ENCODE results near the gene VAC14.
"Not testable (repeated sequence)": the region's sequence is repeated elsewhere in the genome, so short reads cannot be mapped to it uniquely, and the experiment has no call there.

VAC14 gene

GRCh38 chr16:70678121-70678897 is 122.6 kb downstream of the VAC14 start:
- no peak for DNase-seq

DNA sequence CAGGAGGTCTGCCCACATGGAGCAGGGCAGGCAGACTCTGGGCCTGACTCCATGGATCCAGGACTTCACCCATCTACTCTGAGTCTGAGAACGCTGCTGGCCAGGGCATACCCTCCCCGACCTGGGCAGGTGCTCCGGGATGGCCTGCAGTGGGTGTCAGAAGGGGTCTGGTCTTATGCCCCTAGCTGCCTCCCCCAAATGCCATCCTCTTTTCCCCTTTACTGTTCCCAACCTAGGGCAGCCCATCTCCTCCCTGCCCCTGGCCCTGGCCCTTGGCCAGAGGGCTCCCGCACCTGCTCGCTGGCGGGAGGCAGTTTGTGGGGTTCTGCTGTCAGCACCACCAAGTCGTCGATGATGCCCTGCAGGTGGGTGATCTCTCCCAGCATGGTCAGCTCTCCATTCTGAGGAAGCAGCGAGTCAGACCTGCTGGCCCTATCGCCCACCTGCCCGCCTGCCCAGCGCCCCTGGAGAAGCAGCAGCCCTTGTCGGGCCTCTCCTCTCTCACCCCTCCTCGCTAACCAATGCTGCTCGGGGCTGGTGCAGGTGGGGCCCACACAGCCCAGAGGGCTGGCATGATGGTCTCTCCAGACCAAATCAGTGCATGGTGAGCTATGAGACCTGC is 123.3 kb downstream of the VAC14 start:
- DNase-seq: no peak

- DNase-seq: no peak
Observed at GRCh38 chr16:70676675-70677498, 124.1 kb downstream of the VAC14 start.

GRCh38 chr16:70675851-70676513 is 125.0 kb downstream of the VAC14 start:
- no peak for DNase-seq

DNA sequence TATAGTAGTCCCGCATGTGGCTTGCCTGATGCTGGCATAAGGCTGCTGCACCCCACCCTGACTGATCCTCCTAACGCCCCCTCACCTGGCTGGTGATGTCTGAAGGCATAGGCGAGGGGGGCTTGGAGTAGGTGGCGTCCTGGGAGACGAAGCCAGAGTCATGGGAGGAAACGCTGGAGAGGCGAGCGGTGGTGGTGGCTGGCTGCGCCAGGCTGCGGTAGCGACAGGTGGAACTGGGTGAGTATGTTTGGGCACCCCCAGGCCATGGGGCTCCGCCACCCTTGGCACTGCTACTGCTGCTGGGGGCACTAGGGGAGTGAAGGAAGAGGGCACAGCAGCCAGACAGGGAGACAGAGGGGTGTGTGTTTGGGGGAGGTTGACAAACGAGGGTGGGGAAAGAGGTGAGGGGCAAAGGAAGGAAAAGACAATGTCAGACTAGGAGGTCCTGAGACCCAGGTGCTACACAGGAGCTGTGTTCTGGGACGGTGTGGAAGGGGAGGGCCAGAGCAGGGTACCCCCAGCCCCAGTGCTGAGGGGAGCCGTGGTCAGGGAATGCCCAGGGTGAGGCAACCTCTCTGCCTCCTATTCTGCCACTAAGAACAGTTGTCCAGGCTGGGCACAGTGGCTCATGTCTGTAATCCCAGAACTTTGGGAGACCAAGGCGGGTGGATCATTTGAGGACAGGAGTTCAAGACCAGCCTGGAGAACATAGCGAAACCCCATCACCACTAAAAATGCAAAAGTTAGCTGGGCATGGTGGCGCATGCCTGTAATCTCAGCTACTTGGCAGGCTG is 126.5 kb downstream of the VAC14 start:
- DNase-seq: no peak

DNA sequence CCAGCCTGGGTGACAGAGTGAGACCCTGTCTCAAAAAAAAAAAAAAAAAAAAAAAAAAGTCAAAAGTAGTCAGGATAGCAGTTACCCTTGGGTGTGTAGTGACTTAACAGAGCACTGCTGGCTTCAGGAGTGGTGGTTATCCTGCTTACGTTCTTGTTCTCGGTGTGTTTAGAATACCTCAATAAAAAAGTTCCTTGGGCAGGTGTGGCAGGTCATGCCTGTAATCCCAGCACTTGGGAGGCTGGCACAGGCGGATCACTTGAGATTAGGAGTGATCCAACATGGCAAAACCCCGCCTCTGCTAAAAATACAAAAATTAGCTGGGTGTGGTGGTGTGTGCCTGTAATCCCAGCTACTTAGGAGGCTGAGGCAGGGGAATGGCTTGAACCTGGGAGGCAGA is 130.0 kb downstream of the VAC14 start:
- not testable (repeated sequence) for DNase-seq

- no peak for DNase-seq
Observed at GRCh38 chr16:70670175-70670574, 130.8 kb downstream of the VAC14 start.

DNA sequence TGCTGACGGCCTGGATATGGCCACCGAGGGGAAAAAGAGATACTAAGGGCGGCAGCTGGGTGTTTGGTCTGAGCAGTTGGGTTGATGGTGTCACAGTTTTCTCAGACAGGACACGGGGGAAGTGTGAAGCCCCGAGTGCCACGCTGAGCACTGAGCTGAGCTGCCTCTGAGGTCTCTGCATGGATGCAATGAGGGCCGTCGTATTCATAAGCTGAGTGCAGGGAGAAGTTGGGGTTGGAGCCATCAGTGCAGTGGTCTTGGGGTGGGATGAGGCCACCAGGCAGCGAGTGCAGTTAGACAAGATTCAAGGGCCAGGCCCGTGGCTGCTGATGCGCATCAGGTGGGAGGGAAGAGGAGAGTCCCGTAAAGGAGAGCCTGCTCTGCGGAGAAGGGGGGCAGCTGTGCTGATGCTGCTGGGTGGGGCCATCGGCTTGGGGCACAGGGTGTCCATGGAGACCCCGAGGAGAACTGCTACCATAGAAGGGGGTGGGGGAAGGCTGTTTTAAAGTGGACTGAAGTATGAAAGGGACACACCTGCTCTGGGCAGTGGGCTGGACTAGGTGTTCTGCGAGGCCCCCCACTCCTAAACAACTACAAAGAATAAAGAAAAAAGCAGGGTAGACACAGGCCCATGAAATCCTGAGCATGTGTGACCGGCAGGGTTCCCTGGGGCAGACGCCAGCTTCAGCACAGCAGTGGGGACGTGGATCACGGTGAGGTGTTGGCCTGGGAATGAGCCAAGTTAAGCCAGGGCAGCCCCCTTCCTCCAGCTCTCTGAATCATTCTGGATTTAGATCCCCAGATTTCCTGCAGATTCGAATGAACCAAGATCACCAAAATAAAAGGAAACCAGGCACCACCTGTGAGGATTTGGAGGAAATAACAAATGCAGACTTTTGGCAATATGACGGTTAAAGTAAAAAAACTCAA is 134.9 kb downstream of the VAC14 start:
- DNase-seq: no peak

GRCh38 chr16:70665113-70665694 is 135.8 kb downstream of the VAC14 start:
- DNase-seq: no peak

DNA sequence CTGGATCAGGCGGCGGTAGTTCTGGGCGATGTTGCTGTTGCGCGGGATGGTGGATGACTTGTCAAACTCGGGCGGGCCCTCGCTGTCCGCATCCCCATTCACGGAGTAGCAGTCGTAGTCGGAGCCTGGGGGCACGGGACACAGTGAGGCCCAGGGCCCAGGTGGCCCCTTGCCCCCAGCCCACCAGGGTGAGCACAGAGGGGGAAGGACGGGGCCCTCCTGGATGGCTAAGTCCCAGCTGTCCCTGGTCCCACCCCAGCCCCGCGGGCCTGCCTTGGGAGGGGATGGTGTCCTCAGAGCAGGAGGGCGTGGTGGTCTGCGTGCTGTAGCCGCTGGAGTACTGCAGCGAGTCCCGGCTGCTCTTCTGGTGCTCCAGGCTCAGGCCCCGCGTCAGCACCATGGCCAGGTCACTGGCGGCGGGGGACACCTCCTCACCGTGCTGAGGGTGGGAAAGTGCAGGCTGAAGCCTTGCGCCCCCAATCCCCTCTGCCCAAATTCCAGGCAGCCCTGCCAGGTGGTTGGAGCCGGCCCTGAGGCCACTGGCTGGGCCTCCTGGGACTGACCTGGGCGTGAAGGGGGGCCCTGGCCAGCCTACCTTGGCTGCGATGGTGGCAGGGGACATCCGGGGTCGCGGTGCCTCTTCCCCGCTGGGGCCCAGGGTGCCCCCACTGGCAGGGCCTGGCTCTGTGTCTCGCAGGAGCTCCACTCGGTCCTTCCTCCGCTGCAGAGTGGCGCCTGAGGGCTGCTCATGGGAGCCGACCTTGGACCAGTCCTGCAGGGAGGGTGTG is 136.4 kb downstream of the VAC14 start:
- DNase-seq: no peak

GRCh38 chr16:70663524-70664324 is 137.2 kb downstream of the VAC14 start:
- DNase-seq: no peak

- DNase-seq: no peak
Observed at GRCh38 chr16:70662991-70663523, 137.9 kb downstream of the VAC14 start.

DNA sequence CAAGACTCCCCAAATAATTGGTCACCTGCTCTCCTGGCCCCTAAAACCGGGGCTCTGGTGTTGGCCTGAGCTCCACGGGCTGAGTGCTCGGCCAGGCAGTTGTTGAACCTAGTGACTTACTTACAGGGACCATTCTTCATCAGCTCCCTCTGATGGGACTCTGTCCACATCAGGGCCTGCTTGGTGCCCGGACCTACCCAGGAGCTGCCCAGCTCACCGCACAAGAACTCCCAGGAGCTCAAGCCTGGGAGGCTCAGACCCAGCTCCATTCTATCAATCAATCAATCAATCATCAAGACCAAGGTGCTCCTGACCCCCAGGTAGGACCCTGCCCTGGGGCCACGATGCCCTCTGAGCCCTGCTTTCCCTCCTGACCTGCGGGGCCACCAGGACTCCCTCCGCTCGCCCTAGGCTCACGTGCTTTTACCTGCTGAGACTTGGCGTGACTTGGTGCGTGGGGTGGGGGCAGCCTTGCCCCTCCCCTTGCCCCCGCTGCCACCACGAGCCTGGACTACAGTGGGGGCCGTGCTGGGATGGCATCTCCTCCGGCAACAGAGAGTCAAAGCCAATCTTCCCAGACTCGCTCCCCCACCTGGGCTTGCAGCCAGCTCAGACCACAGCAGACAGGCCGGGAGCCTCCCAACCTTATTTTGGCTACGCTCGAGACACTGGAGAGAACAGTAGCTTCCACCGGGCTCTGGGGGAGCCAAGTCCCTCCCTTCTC is 138.9 kb downstream of the VAC14 start:
- no peak for DNase-seq

GRCh38 chr16:70661534-70661917 is 139.4 kb downstream of the VAC14 start:
- DNase-seq: no peak

GRCh38 chr16:70660672-70661350 is 140.1 kb downstream of the VAC14 start:
- no peak for DNase-seq

- DNase-seq: no peak
Observed at GRCh38 chr16:70659953-70660671, 140.8 kb downstream of the VAC14 start.

DNA sequence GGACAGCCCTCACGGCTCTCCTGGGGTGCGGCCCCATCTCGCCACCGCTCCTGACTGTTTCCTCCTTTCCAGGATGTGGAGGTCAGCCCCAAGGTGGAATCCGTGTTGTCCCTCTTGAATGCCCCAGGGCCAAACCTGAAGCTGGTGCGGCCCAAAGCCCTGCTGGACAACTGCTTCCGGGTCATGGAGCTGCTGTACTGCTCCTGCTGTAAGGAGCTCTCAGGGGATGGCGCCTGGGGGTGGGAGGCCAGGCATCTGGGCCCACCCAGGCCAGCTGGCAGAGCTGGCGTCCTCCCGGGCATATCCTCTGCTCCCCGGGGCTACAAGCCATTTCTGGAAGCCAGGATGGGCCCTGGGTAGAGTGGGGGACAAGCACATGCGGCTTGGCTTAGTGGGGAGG is 141.4 kb downstream of the VAC14 start:
- DNase-seq: no peak

Data from T-helper 9 cell (primary cell).